HEK293T (cell line): ENCODE results near the gene PRRC2C.

ENCODE experiments used
- BHLHE40 ChIP-seq: fragments of 450-650 bp; IDR thresholded peaks from 2 replicates; pipeline ENCODE4 v1.6.1; 2016; ENCODE audit warnings: mild to moderate bottlenecking, moderate library complexity, borderline replicate concordance
- FOXA1 ChIP-seq: fragments of 450-650 bp; IDR thresholded peaks from 2 replicates; pipeline ENCODE4 v1.6.1; 2016; ENCODE audit warnings: mild to moderate bottlenecking
- HDGF ChIP-seq: fragments of 450-650 bp; IDR thresholded peaks from 2 replicates; pipeline ENCODE4 v1.6.1; 2017; ENCODE audit warnings: antibody characterized with exemption, borderline replicate concordance
- L3MBTL2 ChIP-seq: fragments of 450-650 bp; conservative IDR thresholded peaks from 2 replicates; pipeline ENCODE4 v1.6.1; 2016; ENCODE audit warnings: mild to moderate bottlenecking
- SP1 ChIP-seq: fragments of 450-650 bp; IDR thresholded peaks from 2 replicates; pipeline ENCODE4 v1.6.1; 2017

- TF ChIP-seq SP1, result no peak
- TF ChIP-seq HDGF, result no peak
- no peak for TF ChIP-seq L3MBTL2
- no peak for TF ChIP-seq BHLHE40
- TF ChIP-seq FOXA1, result no peak
Observed at GRCh38 chr1:171470726-171471125, 14.6 kb upstream of the PRRC2C start.
